Neural progenitor cell (in vitro differentiated cells): ENCODE data around the gene CHD1.
"Not testable (repeated sequence)": the region's sequence is repeated elsewhere in the genome, so short reads cannot be mapped to it uniquely, and the experiment has no call there.

Experiments used
- CTCF ChIP-seq: fragments of 200-600 bp; sonication (generic); IDR thresholded peaks from 2 replicates; pipeline ENCODE4 v1.5.1; 2017; ENCODE audit warnings: antibody characterized with exemption, mild to moderate bottlenecking
- EZH2 ChIP-seq: fragments of 200-600 bp; sonication (generic); IDR thresholded peaks from 2 replicates; pipeline ENCODE4 v1.6.1; 2017; ENCODE audit warnings: antibody characterized with exemption, mild to moderate bottlenecking, moderate library complexity
- EZH2phosphoT487 ChIP-seq: fragments of 200-600 bp; sonication (generic); IDR thresholded peaks from 2 replicates; pipeline ENCODE4 v1.6.1; 2017; ENCODE audit warnings: antibody characterized with exemption

GRCh38 chr5:98955471-98955870 is 26.7 kb upstream of the CHD1 start:
- not testable (repeated sequence) for TF ChIP-seq EZH2phosphoT487, EZH2, CTCF
